ENCODE measurements around the gene KLF14.
"Not testable (repeated sequence)": the region's sequence is repeated elsewhere in the genome, so short reads cannot be mapped to it uniquely, and the experiment has no call there.

Gene KLF14

GRCh38 chr7:130733931-130734814, at the start of gene KLF14:
Gene KLF14, minus strand, starts transcription at chr7:130734207. Its CDS starts 174 bp downstream, at chr7:130734033.
- DNase-seq (ENCODE audit: low read depth, low spot score): peak; percentile 48

DNA sequence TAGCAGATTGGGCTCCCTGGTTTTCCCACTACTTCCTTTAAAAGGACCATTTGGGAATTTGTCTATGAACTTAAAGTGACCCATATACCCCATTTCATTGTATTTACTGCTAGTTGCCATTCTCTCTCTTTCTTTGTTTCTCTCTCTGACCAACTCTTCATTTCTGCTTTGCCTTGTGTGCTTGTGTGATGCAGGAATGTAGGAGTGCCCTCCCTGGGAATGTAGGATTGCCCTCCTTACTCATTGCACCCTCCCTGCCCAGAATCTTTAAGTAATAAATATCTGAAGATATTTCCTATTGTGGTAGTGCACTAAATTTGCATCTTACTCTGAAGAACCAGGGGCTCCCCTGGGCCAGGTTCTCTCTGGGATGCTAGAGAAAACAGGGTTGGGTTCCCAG, 47.3 kb upstream of the KLF14 start:
- DNase-seq (ENCODE audit: low read depth, low spot score): no peak

DNA sequence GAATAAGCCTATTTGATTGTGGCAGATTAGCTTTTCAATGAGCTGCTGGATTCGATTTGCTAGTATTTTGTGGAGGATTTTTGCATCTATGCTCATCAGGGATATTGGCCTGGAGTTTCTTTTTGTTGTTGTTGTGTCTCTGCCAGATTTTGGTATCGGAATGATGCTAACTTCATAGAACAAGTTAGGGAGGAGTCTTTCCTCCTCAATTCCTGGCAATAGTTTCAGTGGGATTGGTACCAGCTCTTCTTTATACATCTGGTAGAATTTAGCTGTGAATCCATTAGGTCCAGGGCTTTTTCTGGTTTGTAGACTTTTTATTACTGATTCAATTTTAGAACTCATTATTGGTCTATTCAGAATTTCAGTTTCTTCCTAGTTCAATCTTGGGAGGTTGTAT, 43.4 kb upstream of the KLF14 start:
- no peak for DNase-seq (ENCODE audit: low read depth, low spot score)

- not testable (repeated sequence) for DNase-seq (ENCODE audit: low read depth, low spot score)
Measured at GRCh38 chr7:130772456-130772855, 38.4 kb upstream of the KLF14 start.

DNA sequence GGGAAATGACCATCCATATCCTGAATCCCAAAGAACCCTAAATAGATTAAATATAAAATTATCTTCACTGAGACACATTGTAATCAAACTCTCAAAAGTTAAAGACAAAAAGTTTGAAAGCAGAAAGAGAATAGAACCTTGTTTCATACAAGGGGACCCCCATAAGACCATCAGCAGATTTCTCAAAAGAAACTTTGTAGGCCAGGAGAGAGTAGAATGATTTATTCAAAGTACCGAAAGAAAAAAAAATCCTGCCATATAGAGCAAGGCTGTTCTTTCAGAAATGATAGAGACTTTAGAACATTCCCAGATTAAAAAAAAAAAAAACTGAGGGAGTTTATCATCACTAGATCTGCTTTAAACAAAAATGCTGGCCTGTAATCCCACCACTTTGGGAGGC, 34.8 kb upstream of the KLF14 start:
- no peak for DNase-seq (ENCODE audit: low read depth, low spot score)

- DNase-seq (ENCODE audit: low read depth, low spot score): not testable (repeated sequence)
Measured at GRCh38 chr7:130764569-130764968, 30.6 kb upstream of the KLF14 start.

DNA sequence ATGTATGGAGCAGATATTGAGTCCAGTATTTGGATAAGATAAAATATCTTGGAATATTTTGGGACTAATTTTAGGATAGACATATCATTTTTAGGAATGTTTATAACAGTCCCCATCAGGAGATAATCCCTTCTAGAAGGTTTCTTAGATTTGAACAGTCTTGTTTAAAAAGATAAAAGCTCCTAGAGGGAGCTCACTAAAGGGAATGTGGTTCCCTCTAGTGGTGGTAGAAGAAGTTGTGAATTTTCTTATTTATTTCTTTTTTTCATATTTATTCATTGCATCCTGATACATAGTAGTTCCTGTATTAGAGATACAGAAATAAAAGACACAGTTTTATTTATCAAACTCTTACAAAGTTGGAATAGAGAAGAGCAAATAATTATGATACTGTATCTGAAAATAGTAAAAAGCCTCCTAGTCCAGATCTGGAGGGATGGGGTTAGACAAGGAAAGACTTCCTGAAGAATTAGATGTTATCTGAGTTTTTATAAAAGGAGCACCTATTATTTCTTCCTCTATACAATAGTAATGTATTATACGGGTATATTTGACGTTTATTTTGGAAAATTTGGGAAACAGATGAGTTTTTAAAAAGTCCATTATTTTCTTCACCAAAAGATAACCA, 24.5 kb upstream of the KLF14 start:
- DNase-seq (ENCODE audit: low read depth, low spot score): no peak

DNA sequence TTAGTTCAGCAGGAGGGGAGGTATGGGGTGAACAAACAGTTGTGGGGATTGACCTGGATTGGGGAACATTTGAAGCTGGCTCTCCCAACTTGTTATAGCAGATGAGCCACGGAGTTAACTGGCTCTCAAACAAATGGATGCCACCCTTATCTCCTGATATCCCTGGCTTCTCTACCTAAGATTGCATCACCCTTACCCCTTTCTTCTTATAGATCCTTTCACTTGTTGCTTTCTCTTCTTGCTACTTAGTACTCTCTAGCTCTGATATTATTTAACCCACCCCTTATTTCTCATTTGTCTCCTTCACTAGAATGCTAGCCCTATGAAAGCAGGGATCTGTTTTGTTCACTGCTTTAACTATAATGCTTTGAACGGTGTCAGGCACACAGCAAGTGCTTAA, 22.3 kb upstream of the KLF14 start:
- no peak for DNase-seq (ENCODE audit: low read depth, low spot score)

DNA sequence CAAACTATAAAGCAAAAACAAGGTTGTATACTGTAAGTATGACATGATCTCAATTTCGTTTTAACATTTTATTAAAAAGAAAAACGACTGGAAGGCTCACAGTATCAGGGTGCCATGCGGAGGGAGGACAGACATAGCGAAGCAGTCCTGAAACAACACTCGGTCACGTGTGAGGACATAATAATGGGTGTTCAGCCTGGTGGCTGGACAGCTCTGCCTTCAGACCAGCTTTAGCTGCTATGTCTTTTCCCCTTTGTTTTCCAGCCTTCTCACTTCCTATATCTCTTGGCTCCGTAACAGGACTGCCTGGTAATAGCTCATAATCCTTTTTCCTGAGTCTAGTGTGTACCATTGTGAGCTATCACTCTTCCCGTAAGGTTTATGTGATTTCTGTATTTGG, 18.4 kb upstream of the KLF14 start:
- no peak for DNase-seq (ENCODE audit: low read depth, low spot score)

DNA sequence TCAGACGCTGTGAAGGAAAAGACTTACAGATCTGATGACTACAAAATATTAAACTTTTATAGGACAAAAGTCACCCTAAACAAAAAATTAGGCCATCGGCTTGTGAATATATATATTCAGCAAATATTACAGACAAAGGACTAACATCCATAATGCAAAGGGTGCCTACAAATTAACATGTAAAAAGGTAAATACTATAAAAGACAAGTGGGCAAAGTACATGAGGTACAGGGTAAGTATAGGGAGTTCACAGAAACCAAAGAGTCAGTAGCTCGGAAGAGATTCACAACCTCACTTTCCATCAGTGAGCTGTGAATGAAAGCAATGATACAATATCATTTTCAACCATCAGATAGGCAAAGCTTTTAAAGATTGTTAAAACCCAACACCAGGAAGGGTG, 16.7 kb upstream of the KLF14 start:
- DNase-seq (ENCODE audit: low read depth, low spot score): no peak

DNA sequence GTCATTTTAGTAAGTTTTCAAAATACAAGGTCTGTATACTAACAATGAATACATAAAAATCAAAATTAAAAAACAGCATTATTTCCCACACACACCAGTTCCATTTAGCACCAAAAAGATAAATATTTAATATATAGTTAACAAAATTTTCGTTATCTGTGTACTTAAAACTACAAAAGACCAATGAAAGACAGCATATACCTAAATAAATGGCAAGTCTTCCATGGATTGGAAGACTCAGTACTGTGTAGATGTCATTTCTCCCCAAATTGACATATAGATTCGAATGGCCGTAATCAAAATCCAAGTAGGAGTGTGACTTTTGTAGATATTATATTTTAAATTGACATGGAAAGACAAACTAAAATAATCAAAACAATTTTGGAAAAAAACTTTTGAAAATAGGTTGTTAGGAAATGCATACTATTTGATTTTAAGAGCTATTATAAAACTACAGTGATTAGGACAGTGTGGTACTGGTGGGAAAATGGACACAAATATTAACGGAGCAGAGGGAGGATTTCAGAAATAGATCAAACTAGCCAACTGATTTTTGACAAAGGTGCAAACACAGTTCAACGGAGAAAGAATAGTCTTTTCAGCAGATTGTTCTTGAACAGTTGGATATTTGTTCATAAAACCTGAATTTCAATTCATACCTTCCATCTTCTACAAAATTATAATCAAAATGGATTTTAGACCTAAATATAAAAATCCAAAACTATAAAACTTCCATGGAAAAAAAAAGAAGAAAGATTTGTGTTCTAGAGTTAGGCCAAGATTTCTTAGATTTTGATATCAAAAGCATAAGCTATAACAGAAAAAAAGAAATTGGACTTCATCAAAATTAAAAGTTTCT, 14.8 kb upstream of the KLF14 start:
- no peak for DNase-seq (ENCODE audit: low read depth, low spot score)

DNA sequence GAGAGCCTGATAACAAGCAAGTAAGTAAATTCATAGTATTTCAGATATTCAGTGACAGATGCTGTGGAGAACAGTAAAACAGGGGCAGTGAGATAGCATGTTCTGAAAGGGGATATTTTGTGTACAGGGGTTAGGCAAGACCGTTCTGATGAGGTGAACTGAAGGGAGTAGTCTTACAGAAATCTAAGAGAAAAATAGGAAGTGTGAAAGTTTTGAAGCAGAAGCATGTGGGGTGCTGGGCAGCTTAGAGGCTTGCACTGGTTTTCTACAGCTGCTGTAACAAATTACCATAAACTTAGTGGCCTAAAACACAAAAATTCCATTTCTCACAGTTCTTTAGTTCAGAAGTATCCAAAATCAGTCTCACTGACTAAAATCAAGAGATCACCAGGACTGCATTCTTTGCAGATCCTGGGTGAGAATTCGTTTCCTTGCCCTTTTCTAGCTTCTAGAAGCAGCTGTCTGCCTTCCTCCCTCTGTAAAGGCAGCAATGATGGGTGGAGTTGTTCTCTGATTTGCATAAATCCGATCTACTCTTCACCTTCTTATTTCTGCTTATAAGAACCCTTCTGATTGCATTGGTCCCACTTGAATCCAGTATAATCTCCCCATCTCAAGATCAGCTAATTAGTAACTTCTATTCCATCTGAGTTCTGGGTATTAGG, 7.5 kb upstream of the KLF14 start:
- no peak for DNase-seq (ENCODE audit: low read depth, low spot score)

- DNase-seq (ENCODE audit: low read depth, low spot score): no peak
Measured at GRCh38 chr7:130740606-130741005, 6.6 kb upstream of the KLF14 start.

GRCh38 chr7:130736298-130736900, 2.4 kb upstream of the KLF14 start:
- no peak for DNase-seq (ENCODE audit: low read depth, low spot score)

GRCh38 chr7:130734815-130735716, 1.1 kb upstream of the KLF14 start:
- no peak for DNase-seq (ENCODE audit: low read depth, low spot score)

DNA sequence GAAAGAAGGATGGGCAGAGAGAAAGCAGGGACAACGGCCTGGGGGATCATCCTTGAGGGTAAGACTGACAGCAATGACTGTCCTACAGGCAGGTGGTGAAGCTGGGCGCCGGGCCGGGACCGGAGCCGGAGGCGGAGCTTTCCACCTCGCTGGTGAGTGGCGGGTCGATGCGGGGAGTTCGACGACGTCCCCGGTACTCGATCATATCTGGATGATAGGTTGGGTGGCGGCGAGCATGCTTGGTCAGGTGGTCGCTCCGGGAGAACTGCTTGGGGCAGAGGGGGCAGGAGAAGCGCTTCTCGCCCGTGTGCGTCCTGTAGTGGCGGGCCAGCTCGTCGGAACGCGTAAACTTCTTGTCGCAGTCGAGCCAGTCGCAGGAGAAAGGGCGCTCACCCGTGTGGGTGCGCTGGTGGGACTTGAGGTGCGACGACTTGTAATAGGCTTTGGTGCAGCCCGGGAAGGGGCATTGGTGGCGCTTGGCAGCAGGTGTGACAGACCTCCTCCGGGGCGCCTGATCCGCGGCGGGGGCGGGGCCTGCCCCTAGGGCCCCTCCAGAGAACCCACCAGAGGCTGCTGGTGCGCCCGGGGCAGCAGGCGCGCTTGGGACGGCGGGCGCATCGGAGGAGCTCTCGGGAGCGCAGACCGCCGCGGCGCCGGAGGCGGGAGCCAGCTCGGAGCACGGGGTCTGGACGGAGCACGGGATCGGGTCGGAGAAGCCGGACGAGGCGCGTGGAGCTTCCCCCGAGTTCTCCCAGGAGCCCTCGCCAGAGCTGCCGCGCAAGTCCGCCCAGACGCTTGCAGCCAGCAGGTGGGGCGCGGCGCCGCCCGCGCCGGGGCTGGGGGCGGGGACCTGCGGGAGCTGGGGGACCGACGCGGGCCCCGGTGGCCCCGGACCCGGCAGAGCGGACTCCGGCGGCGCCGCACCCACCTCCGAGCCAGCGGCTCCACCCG, 752 bp downstream of the KLF14 start:
- DNase-seq (ENCODE audit: low read depth, low spot score): peak; percentile 50

- no peak for DNase-seq (ENCODE audit: low read depth, low spot score)
Measured at GRCh38 chr7:130723784-130724183, 10.2 kb downstream of the KLF14 start.

GRCh38 chr7:130721486-130722277, 12.3 kb downstream of the KLF14 start:
- peak; percentile 76 for DNase-seq (ENCODE audit: low read depth, low spot score)
